ENCODE results near the gene RAPGEF5. TPM values are rescaled to one million over a fixed set of nuclear protein-coding genes. Genes with fewer than 3 reads are reported as not detected.

The RAPGEF5 gene
- total and polyA plus RNA-seq, 10 of the 15 experiments (the other 5 are each of a cell fraction or from before 2014, with no cell fraction given) = 0.38 to 4.0 (median 1.6) TPM; not detected in 1

DNA sequence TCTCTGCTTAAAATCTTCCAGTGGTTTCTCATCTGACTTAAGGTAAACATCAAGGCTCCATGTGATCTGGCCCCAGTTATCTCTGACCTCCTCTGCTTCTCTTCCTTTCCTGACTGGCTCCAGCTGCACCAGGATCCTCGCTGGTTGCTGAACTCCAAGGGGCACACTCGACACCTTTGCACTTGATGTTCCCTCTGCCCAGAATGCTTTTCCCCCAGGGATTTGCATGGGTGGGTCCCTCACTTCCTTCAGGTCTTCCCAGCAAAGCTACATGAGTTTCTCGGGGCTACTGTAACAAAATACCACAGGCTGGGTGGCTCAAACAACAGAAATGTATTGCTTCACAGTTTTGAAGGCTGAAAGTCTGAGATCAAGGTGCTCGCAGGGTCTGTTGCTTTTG, 245.3 kb downstream of the RAPGEF5 start:
- no TSS peak for BruUV-seq (replicated peaks)
- no peaks in the 10 kb centered on the region for H3K9me3 ChIP-seq (replicated peaks; ENCODE audit: control insufficient read depth, insufficient read depth, low read length)
- peaks cover 0 to 2% of the 10 kb centered on the region in 2 experiments; a peak in 1 of 4 replicates for H3K27me3 ChIP-seq (replicated peaks in 1 of 2; ENCODE audit: control insufficient read depth in 2 of 2, insufficient read depth in 2 of 2, low read length in 1 of 2)
- RAD21 ChIA-PET (ENCODE audit: unreplicated experiment) = interaction anchor here (1.0 to 4.6 kb wide), 8 partner anchors 94 to 378 kb away, joined by 3 to 20 read pairs (median 12); no protein-coding TSS in a partner anchor
- in situ Hi-C loops (cut with MboI) = loop anchor here (25.0 kb wide), 1 partner anchor 626 kb away; the partner anchor contains the start of gene IL6
- ATAC-seq (no peak), FAIRE-seq (no peak), DNase-seq (ENCODE audit: low read depth, low spot score) (no peak)
- H3K36me3 ChIP-seq (ENCODE audit: control insufficient read depth in 2 of 2, insufficient read depth in 2 of 2, low read length in 1 of 2) = no peaks in the 10 kb centered on the region
- POLR2A ChIA-PET = no interaction called here
- no peak overlapping the region for H2AFZ ChIP-seq (ENCODE audit: control insufficient read depth, low read depth, low read length)
- 4% methylated on average over 4 of the region's 4 CpGs for WGBS (ENCODE audit: insufficient coverage, insufficient replicate concordance, low lambda C conversion rate, missing lambda C conversion rate)
- no peak overlapping the region for H3K4me2 ChIP-seq (ENCODE audit: control insufficient read depth, insufficient read depth)
- no peak overlapping the region for H3K4me3 ChIP-seq
- CTCF ChIA-PET = interaction anchor here (0.7 to 4.9 kb wide), 21 partner anchors 11 to 389 kb away, joined by 3 to 74 read pairs (median 11); partner anchors contain the start of gene STEAP1B
- H3K79me2 ChIP-seq (ENCODE audit: control insufficient read depth, insufficient read depth, low read length) = no peaks in the 10 kb centered on the region
- H4K20me1 ChIP-seq (ENCODE audit: control insufficient read depth, insufficient read depth) = no peaks in the 10 kb centered on the region
- TF ChIP-seq ZSCAN29 (IDR thresholded peaks at IDR 0.05) = no peak
- no peak for TF ChIP-seq ATF7 (IDR thresholded peaks at IDR 0.05; ENCODE audit: low read depth)
- no peak for TF ChIP-seq IRF4 (IDR thresholded peaks at IDR 0.05; ENCODE audit: low read depth, low read length)
- TF ChIP-seq WRNIP1 (IDR thresholded peaks at IDR 0.05; ENCODE audit: borderline replicate concordance, low read depth, low read length) = no peak
- TF ChIP-seq, protein P1, sequence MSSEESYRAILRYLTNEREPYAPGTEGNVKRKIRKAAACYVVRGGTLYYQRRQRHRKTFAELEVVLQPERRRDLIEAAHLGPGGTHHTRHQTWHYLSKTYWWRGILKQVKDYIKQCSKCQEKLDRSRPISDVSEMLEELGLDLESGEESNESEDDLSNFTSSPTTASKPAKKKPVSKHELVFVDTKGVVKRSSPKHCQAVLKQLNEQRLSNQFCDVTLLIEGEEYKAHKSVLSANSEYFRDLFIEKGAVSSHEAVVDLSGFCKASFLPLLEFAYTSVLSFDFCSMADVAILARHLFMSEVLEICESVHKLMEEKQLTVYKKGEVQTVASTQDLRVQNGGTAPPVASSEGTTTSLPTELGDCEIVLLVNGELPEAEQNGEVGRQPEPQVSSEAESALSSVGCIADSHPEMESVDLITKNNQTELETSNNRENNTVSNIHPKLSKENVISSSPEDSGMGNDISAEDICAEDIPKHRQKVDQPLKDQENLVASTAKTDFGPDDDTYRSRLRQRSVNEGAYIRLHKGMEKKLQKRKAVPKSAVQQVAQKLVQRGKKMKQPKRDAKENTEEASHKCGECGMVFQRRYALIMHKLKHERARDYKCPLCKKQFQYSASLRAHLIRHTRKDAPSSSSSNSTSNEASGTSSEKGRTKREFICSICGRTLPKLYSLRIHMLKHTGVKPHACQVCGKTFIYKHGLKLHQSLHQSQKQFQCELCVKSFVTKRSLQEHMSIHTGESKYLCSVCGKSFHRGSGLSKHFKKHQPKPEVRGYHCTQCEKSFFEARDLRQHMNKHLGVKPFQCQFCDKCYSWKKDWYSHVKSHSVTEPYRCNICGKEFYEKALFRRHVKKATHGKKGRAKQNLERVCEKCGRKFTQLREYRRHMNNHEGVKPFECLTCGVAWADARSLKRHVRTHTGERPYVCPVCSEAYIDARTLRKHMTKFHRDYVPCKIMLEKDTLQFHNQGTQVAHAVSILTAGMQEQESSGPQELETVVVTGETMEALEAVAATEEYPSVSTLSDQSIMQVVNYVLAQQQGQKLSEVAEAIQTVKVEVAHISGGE (CRISPR knock-in tag; IDR thresholded peaks at IDR 0.05) = no peak
- TF ChIP-seq KLF5 (IDR thresholded peaks at IDR 0.05; ENCODE audit: partially characterized antibody) = no peak
- TF ChIP-seq, protein P2, sequence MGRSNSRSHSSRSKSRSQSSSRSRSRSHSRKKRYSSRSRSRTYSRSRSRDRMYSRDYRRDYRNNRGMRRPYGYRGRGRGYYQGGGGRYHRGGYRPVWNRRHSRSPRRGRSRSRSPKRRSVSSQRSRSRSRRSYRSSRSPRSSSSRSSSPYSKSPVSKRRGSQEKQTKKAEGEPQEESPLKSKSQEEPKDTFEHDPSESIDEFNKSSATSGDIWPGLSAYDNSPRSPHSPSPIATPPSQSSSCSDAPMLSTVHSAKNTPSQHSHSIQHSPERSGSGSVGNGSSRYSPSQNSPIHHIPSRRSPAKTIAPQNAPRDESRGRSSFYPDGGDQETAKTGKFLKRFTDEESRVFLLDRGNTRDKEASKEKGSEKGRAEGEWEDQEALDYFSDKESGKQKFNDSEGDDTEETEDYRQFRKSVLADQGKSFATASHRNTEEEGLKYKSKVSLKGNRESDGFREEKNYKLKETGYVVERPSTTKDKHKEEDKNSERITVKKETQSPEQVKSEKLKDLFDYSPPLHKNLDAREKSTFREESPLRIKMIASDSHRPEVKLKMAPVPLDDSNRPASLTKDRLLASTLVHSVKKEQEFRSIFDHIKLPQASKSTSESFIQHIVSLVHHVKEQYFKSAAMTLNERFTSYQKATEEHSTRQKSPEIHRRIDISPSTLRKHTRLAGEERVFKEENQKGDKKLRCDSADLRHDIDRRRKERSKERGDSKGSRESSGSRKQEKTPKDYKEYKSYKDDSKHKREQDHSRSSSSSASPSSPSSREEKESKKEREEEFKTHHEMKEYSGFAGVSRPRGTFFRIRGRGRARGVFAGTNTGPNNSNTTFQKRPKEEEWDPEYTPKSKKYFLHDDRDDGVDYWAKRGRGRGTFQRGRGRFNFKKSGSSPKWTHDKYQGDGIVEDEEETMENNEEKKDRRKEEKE (IDR thresholded peaks at IDR 0.05) = no peak
- TF ChIP-seq, protein P3, sequence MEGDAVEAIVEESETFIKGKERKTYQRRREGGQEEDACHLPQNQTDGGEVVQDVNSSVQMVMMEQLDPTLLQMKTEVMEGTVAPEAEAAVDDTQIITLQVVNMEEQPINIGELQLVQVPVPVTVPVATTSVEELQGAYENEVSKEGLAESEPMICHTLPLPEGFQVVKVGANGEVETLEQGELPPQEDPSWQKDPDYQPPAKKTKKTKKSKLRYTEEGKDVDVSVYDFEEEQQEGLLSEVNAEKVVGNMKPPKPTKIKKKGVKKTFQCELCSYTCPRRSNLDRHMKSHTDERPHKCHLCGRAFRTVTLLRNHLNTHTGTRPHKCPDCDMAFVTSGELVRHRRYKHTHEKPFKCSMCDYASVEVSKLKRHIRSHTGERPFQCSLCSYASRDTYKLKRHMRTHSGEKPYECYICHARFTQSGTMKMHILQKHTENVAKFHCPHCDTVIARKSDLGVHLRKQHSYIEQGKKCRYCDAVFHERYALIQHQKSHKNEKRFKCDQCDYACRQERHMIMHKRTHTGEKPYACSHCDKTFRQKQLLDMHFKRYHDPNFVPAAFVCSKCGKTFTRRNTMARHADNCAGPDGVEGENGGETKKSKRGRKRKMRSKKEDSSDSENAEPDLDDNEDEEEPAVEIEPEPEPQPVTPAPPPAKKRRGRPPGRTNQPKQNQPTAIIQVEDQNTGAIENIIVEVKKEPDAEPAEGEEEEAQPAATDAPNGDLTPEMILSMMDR (IDR thresholded peaks at IDR 0.05 in 2 of 3, conservative IDR thresholded peaks at IDR 0.05 in 1 of 3; ENCODE audit: control insufficient read depth in 2 of 3, extremely low read depth in 1 of 3, insufficient read depth in 1 of 3, low read depth in 3 of 3, low read length in 3 of 3) = no peak
- no peak for TF ChIP-seq IKZF2 (IDR thresholded peaks at IDR 0.05)
- no peak for TF ChIP-seq ZNF622 (IDR thresholded peaks at IDR 0.05)
- TF ChIP-seq, protein P4, sequence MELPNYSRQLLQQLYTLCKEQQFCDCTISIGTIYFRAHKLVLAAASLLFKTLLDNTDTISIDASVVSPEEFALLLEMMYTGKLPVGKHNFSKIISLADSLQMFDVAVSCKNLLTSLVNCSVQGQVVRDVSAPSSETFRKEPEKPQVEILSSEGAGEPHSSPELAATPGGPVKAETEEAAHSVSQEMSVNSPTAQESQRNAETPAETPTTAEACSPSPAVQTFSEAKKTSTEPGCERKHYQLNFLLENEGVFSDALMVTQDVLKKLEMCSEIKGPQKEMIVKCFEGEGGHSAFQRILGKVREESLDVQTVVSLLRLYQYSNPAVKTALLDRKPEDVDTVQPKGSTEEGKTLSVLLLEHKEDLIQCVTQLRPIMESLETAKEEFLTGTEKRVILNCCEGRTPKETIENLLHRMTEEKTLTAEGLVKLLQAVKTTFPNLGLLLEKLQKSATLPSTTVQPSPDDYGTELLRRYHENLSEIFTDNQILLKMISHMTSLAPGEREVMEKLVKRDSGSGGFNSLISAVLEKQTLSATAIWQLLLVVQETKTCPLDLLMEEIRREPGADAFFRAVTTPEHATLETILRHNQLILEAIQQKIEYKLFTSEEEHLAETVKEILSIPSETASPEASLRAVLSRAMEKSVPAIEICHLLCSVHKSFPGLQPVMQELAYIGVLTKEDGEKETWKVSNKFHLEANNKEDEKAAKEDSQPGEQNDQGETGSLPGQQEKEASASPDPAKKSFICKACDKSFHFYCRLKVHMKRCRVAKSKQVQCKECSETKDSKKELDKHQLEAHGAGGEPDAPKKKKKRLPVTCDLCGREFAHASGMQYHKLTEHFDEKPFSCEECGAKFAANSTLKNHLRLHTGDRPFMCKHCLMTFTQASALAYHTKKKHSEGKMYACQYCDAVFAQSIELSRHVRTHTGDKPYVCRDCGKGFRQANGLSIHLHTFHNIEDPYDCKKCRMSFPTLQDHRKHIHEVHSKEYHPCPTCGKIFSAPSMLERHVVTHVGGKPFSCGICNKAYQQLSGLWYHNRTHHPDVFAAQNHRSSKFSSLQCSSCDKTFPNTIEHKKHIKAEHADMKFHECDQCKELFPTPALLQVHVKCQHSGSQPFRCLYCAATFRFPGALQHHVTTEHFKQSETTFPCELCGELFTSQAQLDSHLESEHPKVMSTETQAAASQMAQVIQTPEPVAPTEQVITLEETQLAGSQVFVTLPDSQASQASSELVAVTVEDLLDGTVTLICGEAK (IDR thresholded peaks at IDR 0.05; ENCODE audit: borderline replicate concordance) = no peak
- no peak overlapping the region for H3K27ac ChIP-seq (ENCODE audit: control insufficient read depth, insufficient read depth)
- intact Hi-C loops (cut with micrococcal nuclease; ENCODE audit: unreplicated experiment) = no loop called here
- no peak overlapping the region for H3K9ac ChIP-seq (ENCODE audit: control insufficient read depth, insufficient read depth, low read length)
- SMC1A ChIA-PET (ENCODE audit: uncharacterized antibody, unreplicated experiment) = interaction anchor here (0.9 to 4.0 kb wide), 10 partner anchors 115 to 373 kb away, joined by 3 to 22 read pairs (median 7); no protein-coding TSS in a partner anchor
- H3K4me1 ChIP-seq (ENCODE audit: control insufficient read depth, insufficient read depth, low read length) = peaks cover 10% of the 10 kb centered on the region; the same call in 1 of the 2 replicates

Measured in GM12878 (cell line).